HEK293 (cell line): ENCODE measurements around the gene IGF2BP2.
A peak's percentile ranks its signal among the peaks of the same experiment; 100 is the strongest.

Source experiments
- CTCF ChIA-PET: fragments of 350-600 bp; formaldehyde crosslinking; extraction: SDS; loops from one replicate; lab custom pipeline; 2021; ENCODE audit warnings: antibody characterized with exemption; lab: Yijun Ruan, JAX
- POLR2A ChIA-PET: fragments of 300-600 bp; formaldehyde crosslinking; extraction: SDS; loops from one replicate; lab custom pipeline; 2020; ENCODE audit warnings: antibody characterized with exemption, inconsistent platforms; lab: Yijun Ruan, JAX
- H3K27ac ChIP-seq: fragments of 200-500 bp; sonication (Bioruptor generic); 2 replicates; pipeline ENCODE4 v1.5.1; 2014; ENCODE audit warnings: low read depth, low read length, control low read depth, inconsistent platforms; ENCODE audit errors: extremely low read depth
- H3K36me3 ChIP-seq, 2 experiments: fragments of 200-500 bp in 1 of 2; sonication (Bioruptor generic) in 1 of 2; 1 replicate in 1 of 2; 2 replicates in 1 of 2; pipeline ENCODE4 v1.5.1; 2014 to 2017; ENCODE audit warnings: inconsistent platforms in 2 of 2, low read length in 2 of 2; ENCODE audit not compliant: control insufficient read depth in 2 of 2, insufficient read depth in 1 of 2
- H3K4me1 ChIP-seq: fragments of 200-500 bp; sonication (Bioruptor generic); 2 replicates; pipeline ENCODE4 v1.5.1; 2014; ENCODE audit warnings: mild to moderate bottlenecking, low read length, inconsistent platforms; ENCODE audit not compliant: control insufficient read depth, insufficient read depth
- H3K4me3 ChIP-seq: 2 replicates; pipeline ENCODE4 v1.5.1; 2011; ENCODE audit warnings: low read depth, mild to moderate bottlenecking, control low read depth, low read length, moderate library complexity
- H3K9me3 ChIP-seq: fragments of 200-500 bp; sonication (Bioruptor generic); 2 replicates; pipeline ENCODE4 v1.5.1; 2014; ENCODE audit warnings: low read depth, low read length, inconsistent platforms; ENCODE audit not compliant: control insufficient read depth, insufficient read depth
- BCL11B ChIP-seq: fragments of 450-650 bp; formaldehyde crosslinking; IDR thresholded peaks from 2 replicates; pipeline ENCODE4 v1.5.1; 2016; ENCODE audit warnings: low read depth, missing biosample characterization, missing genetic modification characterization
- EGR2 ChIP-seq: fragments of 450-650 bp; formaldehyde crosslinking; IDR thresholded peaks from 2 replicates; pipeline ENCODE4 v1.5.1; 2016; ENCODE audit warnings: low read depth, missing biosample characterization, missing genetic modification characterization
- FEZF1 ChIP-seq: fragments of 450-650 bp; formaldehyde crosslinking; IDR thresholded peaks from 2 replicates; pipeline ENCODE4 v1.5.1; 2016; ENCODE audit warnings: missing biosample characterization, missing genetic modification characterization
- KLF9 ChIP-seq: fragments of 450-650 bp; formaldehyde crosslinking; IDR thresholded peaks from 2 replicates; pipeline ENCODE4 v1.5.1; 2016; ENCODE audit warnings: missing biosample characterization, missing genetic modification characterization, low read depth
- SCRT1 ChIP-seq: fragments of 450-650 bp; formaldehyde crosslinking; IDR thresholded peaks from 2 replicates; pipeline ENCODE4 v1.5.1; 2016; ENCODE audit warnings: missing biosample characterization, missing genetic modification characterization, borderline replicate concordance
- SCRT2 ChIP-seq: fragments of 450-650 bp; formaldehyde crosslinking; IDR thresholded peaks from 2 replicates; pipeline ENCODE4 v1.5.1; 2016; ENCODE audit warnings: missing biosample characterization, missing genetic modification characterization
- YY1 ChIP-seq: fragments of 450-650 bp; formaldehyde crosslinking; IDR thresholded peaks from 2 replicates; pipeline ENCODE4 v1.5.1; 2018; ENCODE audit warnings: missing biosample characterization, missing genetic modification characterization
- ZBTB20 ChIP-seq: fragments of 450-650 bp; formaldehyde crosslinking; IDR thresholded peaks from 2 replicates; pipeline ENCODE4 v1.5.1; 2016; ENCODE audit warnings: missing biosample characterization, missing genetic modification characterization
- ZFHX2 ChIP-seq: fragments of 450-650 bp; formaldehyde crosslinking; conservative IDR thresholded peaks from 2 replicates; pipeline ENCODE4 v1.5.1; 2016; ENCODE audit warnings: missing biosample characterization, missing genetic modification characterization
- ZNF146 ChIP-seq: fragments of 450-650 bp; formaldehyde crosslinking; IDR thresholded peaks from 2 replicates; pipeline ENCODE4 v1.5.1; 2016; ENCODE audit warnings: missing biosample characterization, missing genetic modification characterization
- ZNF221 ChIP-seq: fragments of 450-650 bp; formaldehyde crosslinking; IDR thresholded peaks from 2 replicates; pipeline ENCODE4 v1.5.1; 2017; ENCODE audit warnings: missing biosample characterization, missing genetic modification characterization, borderline replicate concordance
- ZNF280C ChIP-seq: fragments of 450-650 bp; formaldehyde crosslinking; IDR thresholded peaks from 2 replicates; pipeline ENCODE4 v1.5.1; 2016; ENCODE audit warnings: missing biosample characterization, missing genetic modification characterization
- ZNF311 ChIP-seq: fragments of 450-650 bp; formaldehyde crosslinking; IDR thresholded peaks from 2 replicates; pipeline ENCODE4 v1.5.1; 2017; ENCODE audit warnings: missing biosample characterization, missing genetic modification characterization, borderline replicate concordance
- ZNF394 ChIP-seq: fragments of 450-650 bp; formaldehyde crosslinking; IDR thresholded peaks from 2 replicates; pipeline ENCODE4 v1.5.1; 2016; ENCODE audit warnings: missing biosample characterization, missing genetic modification characterization, mild to moderate bottlenecking, moderate library complexity, borderline replicate concordance
- ZNF404 ChIP-seq: fragments of 450-650 bp; formaldehyde crosslinking; IDR thresholded peaks from 2 replicates; pipeline ENCODE4 v1.5.1; 2017; ENCODE audit warnings: missing biosample characterization, missing genetic modification characterization
- ZNF433 ChIP-seq: fragments of 450-650 bp; formaldehyde crosslinking; IDR thresholded peaks from 2 replicates; pipeline ENCODE4 v1.5.1; 2016; ENCODE audit warnings: missing biosample characterization, missing genetic modification characterization, low read depth
- ZNF473 ChIP-seq: fragments of 450-650 bp; formaldehyde crosslinking; IDR thresholded peaks from 2 replicates; pipeline ENCODE4 v1.5.1; 2017; ENCODE audit warnings: missing biosample characterization, missing genetic modification characterization
- ZNF610 ChIP-seq: fragments of 450-650 bp; formaldehyde crosslinking; IDR thresholded peaks from 2 replicates; pipeline ENCODE4 v1.5.1; 2016; ENCODE audit warnings: missing biosample characterization, missing genetic modification characterization, borderline replicate concordance
- ZNF621 ChIP-seq: fragments of 450-650 bp; formaldehyde crosslinking; IDR thresholded peaks from 2 replicates; pipeline ENCODE4 v1.5.1; 2017; ENCODE audit warnings: missing biosample characterization, missing genetic modification characterization
- ZNF660 ChIP-seq: fragments of 450-650 bp; IDR thresholded peaks from 2 replicates; pipeline ENCODE4 v1.5.1; 2018; ENCODE audit warnings: missing biosample characterization, mild to moderate bottlenecking, missing genetic modification characterization
- ZNF670 ChIP-seq: fragments of 450-650 bp; formaldehyde crosslinking; IDR thresholded peaks from 2 replicates; pipeline ENCODE4 v1.5.1; 2016; ENCODE audit warnings: missing biosample characterization, missing genetic modification characterization, low read depth
- ZXDB ChIP-seq: fragments of 450-650 bp; formaldehyde crosslinking; IDR thresholded peaks from 2 replicates; pipeline ENCODE4 v1.5.1; 2016; ENCODE audit warnings: missing biosample characterization, missing genetic modification characterization

IGF2BP2 gene

DNA sequence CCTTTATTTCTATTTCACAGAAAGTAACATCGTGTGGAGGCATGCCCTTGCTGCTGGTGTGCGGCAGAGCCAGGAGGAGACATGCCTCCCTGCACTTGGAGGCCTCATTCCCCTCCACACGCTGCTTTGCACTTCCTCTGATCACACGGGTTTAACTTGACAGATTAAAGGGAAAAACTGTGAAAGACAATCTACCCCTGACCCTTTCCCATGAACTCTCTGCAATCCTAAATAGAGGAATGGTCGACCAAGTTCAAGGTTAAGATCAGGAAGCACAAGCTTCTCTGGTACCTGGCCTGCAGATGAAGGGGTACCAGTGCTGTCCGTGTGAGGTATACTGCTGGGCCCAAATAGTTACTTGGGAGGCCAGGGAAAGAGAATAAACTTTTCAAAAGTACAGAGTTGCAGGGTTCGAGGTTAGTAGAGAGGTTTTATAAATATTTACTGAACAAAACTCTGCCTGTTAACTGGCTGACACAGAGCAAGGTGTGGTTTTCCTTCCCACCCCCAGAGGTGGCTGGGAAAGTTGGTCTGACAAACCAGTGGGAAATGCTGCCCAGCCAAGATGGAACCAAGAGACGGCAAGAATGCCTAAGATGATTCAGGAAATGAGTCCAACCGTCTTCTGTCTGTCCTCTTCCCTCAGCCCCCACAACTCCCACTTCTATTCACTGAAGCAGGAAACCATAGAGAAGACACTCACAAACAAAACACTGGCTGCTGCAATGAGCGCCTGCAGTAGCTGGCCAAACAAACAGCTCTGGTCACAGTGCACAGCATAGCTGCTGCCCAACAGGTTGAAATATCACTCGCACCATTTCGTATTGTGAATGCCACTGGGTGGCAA is 79.6 kb downstream of the IGF2BP2 start:
- Histone ChIP-seq H3K27ac (no peak overlapping the region), H3K9me3 (no peaks in the 10 kb centered on the region), H3K4me3 (no peak overlapping the region), H3K36me3 (no peaks in the 10 kb centered on the region), H3K4me1 (peaks cover 18% of the 10 kb centered on the region)
- ChIA-PET CTCF (interaction anchor here (0.9 to 2.0 kb wide), 2 partner anchors 18 to 23 kb away, joined by 5 to 10 read pairs; no protein-coding TSS in a partner anchor), POLR2A (no interaction called here)
- TF ChIP-seq ZNF146 (tag by site-specific recombination) (no peak), EGR2 (tag by site-specific recombination) (peak; percentile 60), SCRT2 (tag by site-specific recombination) (peak; percentile 82), ZFHX2 (tag by site-specific recombination) (peak; percentile 80), ZNF610 (no peak), FEZF1 (tag by site-specific recombination) (no peak), ZBTB20 (peak; percentile 15; the same call in 1 of the 2 replicates), ZXDB (tag by site-specific recombination) (no peak), KLF9 (tag by site-specific recombination) (no peak), ZNF660 (tag by site-specific recombination) (no peak), SCRT1 (tag by site-specific recombination) (peak; percentile 28; the same call in 1 of the 2 replicates)

GRCh38 chr3:185741586-185741985 is 83.3 kb downstream of the IGF2BP2 start:
- CTCF ChIA-PET = interaction anchor here (1.0 to 2.2 kb wide), 3 partner anchors 27 to 202 kb away, joined by 3 to 7 read pairs (median 4); no protein-coding TSS in a partner anchor
- Histone ChIP-seq H3K9me3 (no peaks in the 10 kb centered on the region), H3K36me3 (no peaks in the 10 kb centered on the region), H3K4me1 (peaks cover 23% of the 10 kb centered on the region), H3K4me3 (no peak overlapping the region), H3K27ac (no peak overlapping the region)
- peak; percentile 40; the same call in 1 of the 2 replicates for TF ChIP-seq EGR2 (tag by site-specific recombination)
- peak; percentile 81 for TF ChIP-seq ZFHX2 (tag by site-specific recombination)
- TF ChIP-seq ZNF670 (tag by site-specific recombination) = no peak
- POLR2A ChIA-PET = no interaction called here

DNA sequence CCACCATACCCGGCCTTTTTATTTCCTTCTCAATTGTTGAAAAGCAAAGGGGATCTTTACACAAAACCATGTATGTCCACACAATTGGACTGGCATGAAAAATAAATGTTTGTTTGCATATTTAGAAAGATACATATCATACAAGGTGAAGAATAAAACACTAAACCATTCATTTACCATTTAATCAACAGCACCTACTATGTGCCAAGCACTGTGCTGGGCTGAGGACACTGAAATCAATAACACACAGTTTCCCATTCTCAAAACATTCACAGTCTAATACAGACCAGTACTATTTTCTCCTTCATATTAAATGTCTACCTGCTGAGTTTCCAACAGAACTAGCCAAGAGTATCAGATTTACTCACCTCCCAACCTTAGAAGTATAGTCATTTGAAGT is 84.7 kb downstream of the IGF2BP2 start:
- Histone ChIP-seq H3K4me1 (peaks cover 11% of the 10 kb centered on the region; the same call in 1 of the 2 replicates), H3K4me3 (no peak overlapping the region)
- TF ChIP-seq ZNF394 (tag by site-specific recombination) (no peak), ZNF433 (no peak), ZNF404 (tag by site-specific recombination) (no peak), ZNF311 (no peak), ZNF660 (tag by site-specific recombination) (no peak), ZNF221 (tag by site-specific recombination) (no peak), YY1 (tag by site-specific recombination) (no peak), ZNF473 (tag by site-specific recombination) (no peak), ZNF280C (no peak), ZNF621 (tag by site-specific recombination) (no peak), BCL11B (no peak)
- TF ChIP-seq, all 188 proteins: peak for 0
- no peaks in the 10 kb centered on the region for H3K36me3 ChIP-seq
- CTCF ChIA-PET = interaction anchor here (1.2 kb wide), 1 partner anchor 203 kb away, joined by 4 read pairs; no protein-coding TSS in a partner anchor
- POLR2A ChIA-PET = no interaction called here
- no peaks in the 10 kb centered on the region for H3K9me3 ChIP-seq
- no peak overlapping the region for H3K27ac ChIP-seq
